GM12874 (cell line): ENCODE results near the gene CELSR3.

Experiments used
- CTCF ChIP-seq: IDR thresholded peaks from 2 replicates; pipeline ENCODE4 v1.5.1; 2011; ENCODE audit warnings: low read depth, mild to moderate bottlenecking, control low read depth, low read length, moderate library complexity; ENCODE audit not compliant: insufficient read depth

CELSR3 gene

DNA sequence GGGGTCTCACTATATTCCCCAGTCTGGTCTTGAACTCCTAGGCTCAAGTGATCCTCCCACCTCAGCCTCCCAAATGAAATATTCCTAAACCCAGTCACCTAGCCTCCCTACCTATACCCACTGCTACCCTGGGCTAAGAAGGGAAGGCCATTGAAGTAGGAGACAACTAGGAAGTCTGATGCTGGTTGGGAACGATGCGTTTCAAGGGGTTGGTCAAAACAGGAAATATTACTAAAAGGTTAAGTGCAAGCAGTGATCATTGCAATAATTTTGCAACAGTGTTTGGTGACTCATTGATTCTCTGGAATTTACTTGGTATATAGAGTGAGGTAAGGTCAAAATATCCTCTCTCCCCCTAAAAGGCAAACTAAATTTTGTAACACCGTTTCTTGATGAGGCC is 48.6 kb downstream of the CELSR3 start:
- no peak for TF ChIP-seq CTCF

DNA sequence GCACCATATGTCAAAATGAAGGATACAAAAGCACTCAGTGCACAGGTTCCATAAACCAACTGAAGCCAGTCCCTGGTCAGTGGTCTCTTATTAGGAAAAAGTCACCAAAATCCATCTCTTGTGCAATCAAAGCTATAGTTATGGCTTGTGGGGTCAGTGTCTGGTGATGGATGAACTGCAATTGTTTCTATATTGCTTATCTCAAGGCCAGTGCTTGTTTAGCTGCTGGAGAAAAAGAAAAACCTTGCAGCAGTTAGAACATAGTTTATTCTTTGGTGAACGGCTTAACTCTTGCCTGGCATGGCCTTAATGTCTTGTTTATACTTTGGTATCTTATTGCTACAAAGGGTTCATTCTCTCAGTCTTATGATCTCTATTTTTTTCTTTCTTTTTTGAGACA is 50.4 kb downstream of the CELSR3 start:
- TF ChIP-seq CTCF, result no peak

DNA sequence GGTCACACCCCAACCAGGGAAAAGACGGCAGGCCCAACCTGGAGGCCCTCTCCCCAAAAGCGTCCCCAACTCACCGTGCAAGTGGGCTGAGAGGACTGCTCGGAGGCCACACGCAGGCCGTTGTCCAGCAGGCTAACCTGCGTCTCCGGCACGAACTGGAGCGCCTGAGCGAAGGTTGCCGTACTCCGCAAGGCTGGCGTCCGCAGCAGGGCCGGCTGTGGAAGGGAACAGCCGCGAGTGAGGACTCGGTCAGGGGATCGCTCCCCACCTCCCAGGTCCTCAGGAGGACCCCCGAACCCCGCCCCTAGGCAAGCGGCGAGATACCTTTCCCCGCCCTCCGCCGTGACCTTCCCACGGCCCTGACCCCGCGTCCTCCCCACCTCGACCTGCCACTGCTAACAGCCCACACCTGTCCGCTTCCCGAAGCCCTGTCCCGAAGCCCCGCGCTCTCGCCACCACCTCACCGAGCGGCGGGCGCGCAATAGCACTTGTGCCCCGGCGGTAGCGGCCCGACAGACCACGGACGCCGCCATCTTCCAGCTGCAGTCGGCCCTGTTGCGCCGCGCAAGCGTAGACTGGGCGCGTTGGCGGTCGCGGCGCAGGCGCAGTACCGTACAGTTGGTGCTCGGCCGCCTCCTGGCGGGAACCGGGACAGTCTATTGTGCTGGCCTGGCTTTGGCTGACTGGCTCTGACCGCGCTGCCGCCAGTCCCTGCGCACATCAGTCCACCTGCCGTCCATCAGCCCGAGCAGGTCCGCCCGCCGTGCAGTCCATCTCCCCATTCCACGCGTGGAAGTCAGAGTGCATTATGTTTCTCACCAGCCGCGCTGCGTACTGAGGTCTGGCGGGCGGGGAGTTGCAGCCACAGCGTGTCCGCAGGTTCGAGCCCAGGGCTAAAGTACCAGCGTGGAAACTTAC is 53.3 kb downstream of the CELSR3 start, which contains the start of gene UQCRC1:
Gene UQCRC1, minus strand, starts transcription at position 559 of the 918 bp plus-strand sequence. Its CDS starts 26 bp downstream, at position 533.
- TF ChIP-seq CTCF, result peak; percentile 84

- TF ChIP-seq CTCF, result no peak
Observed at GRCh38 chr3:48607519-48607918, 55.2 kb downstream of the CELSR3 start.

DNA sequence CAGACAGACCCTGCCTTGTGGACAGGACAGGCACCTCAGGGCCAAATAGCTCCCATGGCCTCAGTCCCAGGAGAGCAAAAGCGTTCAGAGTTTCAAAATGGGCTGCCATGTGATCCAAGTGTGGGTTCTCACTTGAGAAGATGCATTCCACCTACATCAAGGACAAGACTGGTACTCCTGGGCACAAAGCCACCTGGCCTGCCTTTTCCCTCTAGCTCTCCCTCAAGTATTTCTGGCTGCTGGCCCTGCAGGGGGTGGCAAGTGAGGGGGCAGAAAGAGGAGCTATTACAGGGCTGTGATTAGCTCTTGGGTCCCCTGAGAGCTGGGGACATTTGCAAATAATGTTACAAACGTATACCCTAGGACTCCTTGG is 61.1 kb downstream of the CELSR3 start:
- no peak for TF ChIP-seq CTCF

DNA sequence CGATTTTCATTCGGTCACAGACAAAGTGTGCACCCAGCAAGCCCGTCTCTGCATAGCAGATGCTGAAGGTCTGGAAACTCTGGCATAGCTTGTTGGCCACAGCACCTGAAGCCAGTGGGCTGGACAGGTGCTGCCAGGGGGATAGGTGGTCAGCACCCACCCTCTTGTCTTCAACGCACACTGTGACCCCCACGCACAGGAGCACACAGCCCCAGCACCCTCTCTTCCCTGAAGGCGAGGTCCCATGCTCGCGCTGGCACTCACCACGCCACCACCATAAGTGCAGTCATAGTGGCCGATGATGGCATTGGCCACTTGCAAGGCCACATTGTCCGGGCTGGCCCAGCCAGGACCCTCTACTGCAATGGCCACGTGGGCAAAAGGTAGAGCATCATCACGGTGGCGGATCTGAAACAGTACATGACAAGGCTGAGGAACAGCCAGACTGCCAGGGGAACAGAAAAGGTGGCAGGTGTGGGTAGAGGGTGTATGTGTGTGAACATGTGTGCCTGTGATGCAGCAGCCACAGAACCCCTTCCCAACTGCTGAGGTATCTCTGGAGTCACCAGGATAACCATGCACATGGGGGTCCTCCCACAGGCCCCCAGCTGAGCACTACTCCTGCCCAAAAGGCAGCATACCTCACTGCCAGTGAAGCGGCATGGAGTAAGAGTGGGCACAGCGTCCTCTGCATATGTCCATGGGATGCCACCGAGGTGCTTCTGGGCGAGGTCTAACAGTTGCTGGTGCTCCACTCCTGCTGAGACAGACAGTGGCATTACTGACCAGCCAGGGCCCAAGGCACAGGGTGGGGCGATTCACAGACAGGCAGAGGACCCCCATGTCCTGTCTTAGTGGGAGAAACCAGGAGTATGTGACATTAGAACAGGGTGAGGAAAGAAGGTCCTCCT is 61.7 kb downstream of the CELSR3 start:
- no peak for TF ChIP-seq CTCF
